HG02884 (cell line): ENCODE results near the gene CCDC93.

Experiments used
- ATAC-seq: cut with Tn5 transposase; IDR thresholded peaks from one replicate; pipeline ENCODE4 v1.9.1; 2021; ENCODE audit warnings: mild to moderate bottlenecking, moderate library complexity; ENCODE audit not compliant: unreplicated experiment

Gene CCDC93

GRCh38 chr2:117994729-117995128, 19.1 kb downstream of the CCDC93 start:
- no peak for ATAC-seq

- ATAC-seq, result no peak
Measured at GRCh38 chr2:117989854-117990438, 23.9 kb downstream of the CCDC93 start.

- no peak for ATAC-seq
Measured at GRCh38 chr2:117987121-117987520, 26.7 kb downstream of the CCDC93 start.

- no peak for ATAC-seq
Measured at GRCh38 chr2:117985092-117985491, 28.8 kb downstream of the CCDC93 start.

GRCh38 chr2:117984208-117984607, 29.7 kb downstream of the CCDC93 start:
- ATAC-seq, result no peak

- ATAC-seq, result no peak
Measured at GRCh38 chr2:117983040-117983439, 30.8 kb downstream of the CCDC93 start.

- ATAC-seq, result no peak
Measured at GRCh38 chr2:117982376-117983033, 31.4 kb downstream of the CCDC93 start.

GRCh38 chr2:117981810-117982209, 32.1 kb downstream of the CCDC93 start:
- no peak for ATAC-seq

GRCh38 chr2:117980783-117981676, 32.8 kb downstream of the CCDC93 start:
- no peak for ATAC-seq

GRCh38 chr2:117979911-117980701, 33.8 kb downstream of the CCDC93 start:
- ATAC-seq, result no peak

- no peak for ATAC-seq
Measured at GRCh38 chr2:117977696-117978095, 36.2 kb downstream of the CCDC93 start.

- ATAC-seq, result no peak
Measured at GRCh38 chr2:117976581-117976980, 37.3 kb downstream of the CCDC93 start.

GRCh38 chr2:117973498-117974082, 40.3 kb downstream of the CCDC93 start:
- no peak for ATAC-seq

GRCh38 chr2:117972476-117973123, 41.3 kb downstream of the CCDC93 start:
- no peak for ATAC-seq

- ATAC-seq, result no peak
Measured at GRCh38 chr2:117968722-117969121, 45.1 kb downstream of the CCDC93 start.

GRCh38 chr2:117967977-117968718, 45.7 kb downstream of the CCDC93 start:
- ATAC-seq, result no peak

GRCh38 chr2:117963446-117963845, 50.4 kb downstream of the CCDC93 start:
- no peak for ATAC-seq

GRCh38 chr2:117961201-117961600, 52.7 kb downstream of the CCDC93 start:
- no peak for ATAC-seq

GRCh38 chr2:117960231-117960630, 53.6 kb downstream of the CCDC93 start:
- ATAC-seq, result no peak
